NCI-H524 (cell line): ENCODE results near the gene SLC45A3.

Source experiments
- DNase-seq, 2 experiments: peaks; one replicate each; lab custom pipeline; 2025; lab: John Stamatoyannopoulos, UW

Gene SLC45A3

GRCh38 chr1:205700865-205701401 lies 20.6 kb upstream of the SLC45A3 start:
- no peak for DNase-seq

GRCh38 chr1:205699416-205699815 lies 19.1 kb upstream of the SLC45A3 start:
- no peak for DNase-seq

GRCh38 chr1:205698921-205699320 lies 18.6 kb upstream of the SLC45A3 start:
- no peak for DNase-seq

GRCh38 chr1:205693421-205693991 lies 13.2 kb upstream of the SLC45A3 start:
- DNase-seq: no peak

GRCh38 chr1:205692423-205692822 lies 12.1 kb upstream of the SLC45A3 start:
- no peak for DNase-seq

GRCh38 chr1:205690122-205690756 lies 9.9 kb upstream of the SLC45A3 start:
- DNase-seq: no peak

GRCh38 chr1:205689479-205689878 lies 9.2 kb upstream of the SLC45A3 start:
- DNase-seq: no peak

GRCh38 chr1:205688171-205689080 lies 8.1 kb upstream of the SLC45A3 start:
- no peak for DNase-seq

- DNase-seq: peak in 1 of 2 experiments; percentile 5
Observed at GRCh38 chr1:205687242-205687641, 6.9 kb upstream of the SLC45A3 start.

- DNase-seq: no peak
Observed at GRCh38 chr1:205681364-205681763, 1.1 kb upstream of the SLC45A3 start.

GRCh38 chr1:205678286-205679111 lies 1.8 kb downstream of the SLC45A3 start:
- no peak for DNase-seq

- no peak for DNase-seq
Observed at GRCh38 chr1:205677167-205677566, 3.1 kb downstream of the SLC45A3 start.

GRCh38 chr1:205676597-205676996 lies 3.7 kb downstream of the SLC45A3 start:
- DNase-seq: no peak

- no peak for DNase-seq
Observed at GRCh38 chr1:205676002-205676401, 4.3 kb downstream of the SLC45A3 start.

GRCh38 chr1:205675247-205675646 lies 5.1 kb downstream of the SLC45A3 start:
- no peak for DNase-seq

- no peak for DNase-seq
Observed at GRCh38 chr1:205672970-205673369, 7.3 kb downstream of the SLC45A3 start.

- no peak for DNase-seq
Observed at GRCh38 chr1:205672395-205672889, 7.9 kb downstream of the SLC45A3 start.

GRCh38 chr1:205670611-205671430 lies 9.5 kb downstream of the SLC45A3 start:
- peak; percentile 61 to 78 for DNase-seq

GRCh38 chr1:205670150-205670446 lies 10.2 kb downstream of the SLC45A3 start:
- no peak for DNase-seq

- no peak for DNase-seq
Observed at GRCh38 chr1:205669341-205670149, 10.8 kb downstream of the SLC45A3 start.
